Ureter (tissue), 1 donor: ENCODE results near the gene POU2F3. TPM values are rescaled to one million over a fixed set of nuclear protein-coding genes. Genes with fewer than 3 reads are reported as not detected.
"Not testable (repeated sequence)": the region's sequence is repeated elsewhere in the genome, so short reads cannot be mapped to it uniquely, and the experiment has no call there.

Experiments
- DNase-seq: peaks from one replicate; pipeline ENCODE4 v3.0.0-alpha.2; 2020; ENCODE audit warnings: low spot score
- total RNA-seq: library from RNA; stranded (reverse); gene quantifications from one replicate; pipeline ENCODE4 v1.2.4, GENCODE V29; 2023
- donor health status: DM: yes; HTN: yes; CAD: no.

Gene POU2F3
- total RNA-seq, 1 donor from 2014 or later, result 7.6 TPM

DNA sequence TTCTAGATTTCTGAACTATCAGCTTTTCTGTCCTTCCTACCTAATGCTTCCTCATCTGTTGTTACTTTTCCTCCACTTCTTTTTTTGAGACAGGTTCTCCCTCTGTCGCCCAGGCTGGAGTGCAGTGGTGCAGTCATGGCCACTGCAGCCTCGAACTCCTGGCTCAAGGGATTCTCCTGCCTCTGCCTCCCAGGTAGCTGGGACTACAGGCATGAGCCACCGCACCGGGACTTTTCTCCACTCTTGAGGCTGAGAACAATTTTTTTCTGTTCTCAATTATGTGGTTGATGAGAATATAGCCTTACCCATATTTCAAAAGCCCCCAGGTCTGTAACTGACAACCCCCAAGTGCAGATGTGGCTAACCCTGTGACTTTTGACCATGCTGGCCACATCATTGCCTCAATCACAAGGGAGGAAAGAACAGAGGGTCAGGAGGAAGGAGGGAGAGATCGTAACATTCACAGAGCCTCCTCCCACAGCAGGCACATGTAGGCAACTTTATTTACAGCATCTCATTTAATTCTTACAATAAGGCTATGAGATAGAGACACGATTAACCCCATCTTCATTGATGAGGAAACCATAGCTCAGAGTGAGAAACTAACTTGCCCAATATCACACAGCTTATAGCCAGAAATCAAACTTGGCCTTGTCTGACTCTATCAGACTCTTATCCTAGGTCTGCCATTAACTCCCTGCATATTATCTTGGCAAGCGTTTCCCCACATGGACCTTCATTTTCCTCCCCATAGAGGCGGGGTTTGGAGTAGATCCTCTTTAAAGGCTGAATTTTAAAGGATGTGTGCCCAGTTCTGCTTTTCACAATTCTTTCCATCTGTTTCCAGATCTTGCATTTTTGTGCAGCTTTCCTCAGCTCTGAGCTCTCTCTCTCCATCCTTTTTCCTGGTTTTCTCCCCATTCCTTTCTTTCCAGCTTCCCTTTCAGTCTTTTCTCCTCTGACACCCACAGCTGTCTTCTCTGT, 9.6 kb downstream of the POU2F3 start:
- no peak for DNase-seq

- DNase-seq, result not testable (repeated sequence)
These were observed 13.4 kb downstream of the POU2F3 start for GRCh38 chr11:120253377-120253776.

DNA sequence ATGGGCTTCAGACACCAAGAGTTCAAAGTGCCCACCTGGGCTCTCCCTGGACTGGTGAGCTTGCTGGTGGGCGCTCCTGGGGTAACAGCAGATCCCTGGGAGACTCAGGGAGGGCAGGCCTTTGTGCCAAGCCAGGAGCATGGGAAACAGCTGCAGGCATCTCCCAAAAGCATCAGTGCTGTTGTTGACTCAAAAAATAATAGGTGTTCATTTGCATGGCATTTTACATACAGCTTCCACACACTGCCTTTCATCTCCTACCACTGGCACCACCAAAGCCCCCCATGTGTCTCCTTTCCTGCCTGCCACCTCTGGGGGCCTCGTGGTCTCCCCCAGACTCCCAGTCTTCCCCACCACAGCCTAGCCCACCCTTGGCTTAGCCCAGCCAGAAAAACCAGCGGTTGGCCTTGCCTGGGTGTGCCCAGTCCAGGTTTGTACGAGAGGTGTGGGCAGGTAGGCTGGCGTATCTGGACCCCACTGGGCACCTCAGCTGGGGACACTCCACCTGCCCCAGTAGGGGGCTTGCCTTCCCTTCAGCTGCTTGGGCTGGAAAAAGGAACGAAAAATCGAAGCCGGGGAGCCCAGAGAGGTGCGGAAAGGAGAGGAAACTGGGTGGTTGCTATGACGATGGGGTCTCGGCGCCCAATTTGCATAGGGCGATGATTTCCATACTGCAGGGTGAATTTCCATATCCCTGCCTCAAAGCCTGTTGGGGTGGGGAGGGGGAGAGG, 15.0 kb downstream of the POU2F3 start:
- no peak for DNase-seq

DNA sequence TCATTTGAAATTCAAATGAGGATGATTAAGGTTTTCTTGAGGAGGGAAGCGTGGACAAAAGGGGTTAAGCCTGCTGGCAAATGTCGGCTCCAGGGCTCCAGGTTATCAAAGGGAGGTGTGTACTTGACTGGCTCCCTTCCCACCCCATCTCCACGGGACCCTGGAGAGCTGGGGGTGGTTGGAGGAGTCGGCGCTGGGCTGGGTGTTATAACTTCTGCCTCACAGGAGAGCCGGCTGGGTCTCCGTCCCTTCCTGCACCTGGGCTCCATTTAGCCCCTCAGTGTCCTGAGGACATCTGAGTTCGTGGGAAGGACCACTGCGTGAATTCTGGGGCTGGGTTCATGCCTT, 15.6 kb downstream of the POU2F3 start:
- no peak for DNase-seq

DNA sequence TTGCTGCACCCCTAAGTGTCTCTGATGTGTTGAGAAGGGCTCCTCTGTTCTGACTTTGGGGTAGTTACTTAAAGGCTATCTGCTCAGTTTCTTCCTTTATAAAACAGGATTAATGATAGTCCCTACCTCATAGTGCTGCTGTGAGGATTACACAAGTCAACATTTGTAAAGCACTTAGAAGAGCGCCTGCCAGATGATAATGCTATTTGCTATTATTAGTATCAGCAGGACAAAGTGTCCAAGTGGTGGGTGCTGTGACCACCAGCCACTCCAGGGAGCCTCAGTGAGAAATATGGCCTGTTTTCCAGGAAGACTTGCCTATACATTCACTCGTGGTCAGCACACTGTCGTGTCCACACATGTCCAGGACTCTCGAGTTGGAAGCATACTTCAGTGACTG, 16.2 kb downstream of the POU2F3 start:
- DNase-seq, result no peak

GRCh38 chr11:120256779-120257178, 16.8 kb downstream of the POU2F3 start:
- no peak for DNase-seq

- no peak for DNase-seq
These were observed 17.4 kb downstream of the POU2F3 start for GRCh38 chr11:120257346-120257745.

DNA sequence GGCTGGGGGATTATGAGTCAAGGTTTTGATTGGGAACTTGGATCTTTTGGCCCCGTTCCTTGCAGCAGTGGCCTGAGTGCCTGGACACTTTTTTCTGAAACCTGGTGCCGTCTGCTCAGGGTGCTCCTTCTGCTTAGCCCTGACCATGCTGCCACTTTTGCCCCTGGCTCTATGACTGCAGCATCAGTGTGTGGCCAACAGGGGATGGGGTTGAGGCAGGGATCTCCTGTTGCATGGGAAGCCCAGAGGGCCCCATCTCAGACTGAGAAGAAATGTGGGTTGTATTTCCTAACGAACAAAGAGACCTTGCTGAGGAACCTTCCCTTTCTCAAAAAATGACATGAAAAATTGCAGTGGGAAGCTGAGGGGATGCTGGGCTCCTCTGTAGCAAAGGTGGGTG, 18.7 kb downstream of the POU2F3 start:
- no peak for DNase-seq

- no peak for DNase-seq
These were observed 19.3 kb downstream of the POU2F3 start for GRCh38 chr11:120259241-120259640.

DNA sequence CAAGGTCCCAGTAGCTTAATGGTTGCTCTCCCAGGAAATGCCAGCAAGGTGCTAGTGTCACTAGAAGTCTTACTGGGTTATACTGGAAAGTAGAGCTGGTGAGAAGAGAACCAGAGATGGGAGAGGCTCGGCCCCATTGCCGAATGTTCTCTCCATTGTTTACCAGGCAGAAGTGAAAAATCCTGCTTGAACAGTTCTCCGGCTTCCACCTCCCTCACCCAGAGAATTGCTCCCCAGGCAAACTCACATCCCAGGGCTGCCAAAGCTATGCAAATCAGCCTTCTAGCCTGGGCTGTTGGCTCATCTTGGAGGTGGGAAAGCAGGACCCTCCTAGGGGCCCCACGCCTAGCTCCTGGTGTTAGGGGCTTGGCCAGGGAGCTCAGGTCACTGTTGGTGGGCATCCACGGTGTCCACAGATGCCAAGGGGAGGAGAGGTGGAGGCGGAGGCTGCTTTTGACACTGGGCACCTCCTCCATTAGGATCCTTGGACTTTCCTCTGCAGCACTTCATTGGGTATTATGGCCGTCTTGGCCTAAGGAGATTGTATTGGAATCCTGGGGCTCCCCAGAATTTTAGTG, 20.1 kb downstream of the POU2F3 start:
- DNase-seq, result no peak

GRCh38 chr11:120260616-120261015, 20.7 kb downstream of the POU2F3 start:
- no peak for DNase-seq

GRCh38 chr11:120261321-120261720, 21.4 kb downstream of the POU2F3 start:
- DNase-seq, result no peak

- no peak for DNase-seq
These were observed 22.0 kb downstream of the POU2F3 start for GRCh38 chr11:120261931-120262330.

DNA sequence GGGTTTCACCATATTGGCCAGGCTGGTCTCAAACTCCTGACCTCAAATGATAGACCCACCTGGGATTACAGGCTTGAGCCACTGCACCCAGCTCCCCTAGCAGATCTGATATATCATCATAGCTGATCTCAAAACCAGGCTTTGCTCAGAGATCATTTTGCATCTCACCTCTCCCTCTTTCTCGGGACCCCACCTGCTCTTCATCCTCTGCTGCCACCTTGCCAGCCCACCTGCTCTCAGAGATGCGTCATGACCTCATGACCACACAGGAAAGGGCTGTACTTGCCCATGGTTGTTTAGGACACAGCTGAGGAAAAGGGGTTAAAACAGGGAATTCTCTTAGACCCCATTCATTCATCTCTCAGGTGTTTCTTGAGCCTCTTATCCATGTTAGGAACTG, 27.4 kb downstream of the POU2F3 start:
- no peak for DNase-seq

DNA sequence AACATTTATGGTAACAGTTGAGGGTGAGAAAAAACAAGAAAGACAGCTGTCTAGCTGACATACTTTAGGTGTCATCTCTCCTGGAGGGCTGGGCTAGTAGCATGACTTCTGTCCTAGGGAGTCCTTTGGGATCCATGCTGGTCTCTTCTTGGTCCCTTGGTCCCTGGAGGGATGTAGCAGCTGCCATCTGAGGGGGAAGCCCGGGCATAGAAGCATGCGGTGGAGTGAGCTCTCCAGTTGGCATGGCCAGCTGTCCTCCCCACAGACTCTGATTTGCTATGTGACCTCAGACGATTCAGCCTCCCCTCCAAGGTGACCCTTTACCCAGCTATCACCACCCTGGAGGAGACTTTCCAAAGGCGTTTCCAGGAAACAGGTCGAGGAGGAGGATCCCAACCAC, 28.7 kb downstream of the POU2F3 start:
- no peak for DNase-seq

- no peak for DNase-seq
These were observed 30.4 kb downstream of the POU2F3 start for GRCh38 chr11:120270386-120270785.

- no peak for DNase-seq
These were observed 31.7 kb downstream of the POU2F3 start for GRCh38 chr11:120271672-120272071.

GRCh38 chr11:120272303-120272702, 32.4 kb downstream of the POU2F3 start:
- DNase-seq, result no peak

DNA sequence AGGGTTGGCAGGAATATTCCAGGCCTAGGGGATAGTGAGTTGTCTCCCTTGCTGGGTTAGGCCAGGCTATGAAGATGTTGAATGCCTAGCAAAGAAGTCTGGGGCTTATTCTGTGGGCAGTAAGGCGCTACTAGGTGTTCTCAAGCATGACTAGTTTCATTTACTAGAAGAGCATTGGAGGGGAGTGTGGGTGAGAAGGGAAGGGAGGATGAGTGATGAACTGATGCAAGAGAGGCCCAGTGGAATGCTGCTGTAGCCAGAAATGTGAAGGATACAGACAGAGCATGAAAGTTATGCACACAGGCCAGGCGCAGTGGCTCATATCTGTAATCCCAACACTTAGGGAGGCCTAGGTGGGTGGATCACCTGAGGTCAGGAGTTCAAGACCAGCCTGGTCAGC, 33.5 kb downstream of the POU2F3 start:
- DNase-seq, result no peak

DNA sequence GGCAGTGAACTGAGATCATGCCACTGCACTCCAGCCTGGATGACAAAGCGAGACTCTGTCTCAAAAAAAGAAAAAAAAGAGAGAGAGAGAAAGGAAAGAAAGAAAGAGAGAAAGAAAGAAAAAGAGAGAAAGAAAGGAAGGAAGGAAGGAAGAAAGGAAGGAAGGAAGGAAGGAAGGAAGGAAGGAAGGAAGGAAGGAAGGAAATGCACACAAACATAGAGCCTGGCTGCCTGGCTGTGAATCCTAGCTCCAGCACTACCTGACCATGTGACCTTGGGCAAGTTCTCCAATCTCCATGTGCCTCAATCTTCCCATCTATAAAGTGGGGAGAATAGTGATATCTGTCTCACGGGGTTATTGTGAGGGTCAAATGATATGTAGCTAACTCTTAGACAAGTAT, 34.0 kb downstream of the POU2F3 start:
- DNase-seq, result not testable (repeated sequence)

- DNase-seq, result no peak
These were observed 39.6 kb downstream of the POU2F3 start for GRCh38 chr11:120279502-120279901.

- no peak for DNase-seq
These were observed 40.7 kb downstream of the POU2F3 start for GRCh38 chr11:120280600-120281051.
